Mucosa of rectum (tissue), 2 donors: ENCODE results near the gene HINT2.
A peak's percentile ranks its signal among the peaks of the same experiment; 100 is the strongest.

Experiments
- H3K27ac ChIP-seq, 2 donors: one replicate each; pipeline ENCODE4 v1.7.0; 2013; ENCODE audit warnings: inconsistent platforms in 2 of 2, low read depth in 2 of 2, low read length in 2 of 2
- H3K27me3 ChIP-seq, 2 donors: one replicate each; pipeline ENCODE4 v1.7.0; 2013; ENCODE audit warnings: low read length in 2 of 2; ENCODE audit not compliant: control insufficient read depth in 2 of 2, insufficient read depth in 2 of 2
- H3K36me3 ChIP-seq, 2 donors: one replicate each; pipeline ENCODE4 v1.7.0; 2013; ENCODE audit warnings: low read length in 2 of 2; ENCODE audit not compliant: control insufficient read depth in 2 of 2, insufficient read depth in 2 of 2
- H3K4me1 ChIP-seq, 2 donors: one replicate each; pipeline ENCODE4 v1.7.0; 2013; ENCODE audit warnings: low read length in 2 of 2, mild to moderate bottlenecking in 1 of 2; ENCODE audit not compliant: control insufficient read depth in 2 of 2, insufficient read depth in 2 of 2
- H3K4me3 ChIP-seq, 2 donors: one replicate each; pipeline ENCODE4 v1.7.0; 2013; ENCODE audit warnings: low read length in 2 of 2
- H3K9ac ChIP-seq, 2 donors: one replicate each; pipeline ENCODE4 v1.7.0; 2013; ENCODE audit warnings: low read length in 2 of 2, low read depth in 1 of 2, mild to moderate bottlenecking in 1 of 2
- H3K9me3 ChIP-seq, 2 donors: one replicate each; pipeline ENCODE4 v1.7.0; 2013; ENCODE audit warnings: low read length in 2 of 2; ENCODE audit not compliant: control insufficient read depth in 2 of 2
- donor health status: healthy.
- donor health status: Normal muscosa, but diverticular disease.

HINT2 gene

GRCh38 chr9:35814841-35815543, at the start of gene HINT2:
TSS of gene HINT2 (minus strand) at chr9:35815042. CDS start at chr9:35814979, 63 bp downstream.
- H3K27ac ChIP-seq: peak within 1 kb of the TSS; percentile 97 to 99
- H3K9me3 ChIP-seq: no peaks in the 10 kb centered on the region
- peak within 1 kb of the TSS; percentile 83 to 91 for H3K4me3 ChIP-seq
- peak within 1 kb of the TSS; percentile 94 to 96 for H3K9ac ChIP-seq
- H3K36me3 ChIP-seq: peaks cover 0 to 1% of the 10 kb centered on the region in 2 donors
- no peaks in the 10 kb centered on the region for H3K27me3 ChIP-seq
- H3K4me1 ChIP-seq: peaks cover 19 to 26% of the 10 kb centered on the region in 2 donors

DNA sequence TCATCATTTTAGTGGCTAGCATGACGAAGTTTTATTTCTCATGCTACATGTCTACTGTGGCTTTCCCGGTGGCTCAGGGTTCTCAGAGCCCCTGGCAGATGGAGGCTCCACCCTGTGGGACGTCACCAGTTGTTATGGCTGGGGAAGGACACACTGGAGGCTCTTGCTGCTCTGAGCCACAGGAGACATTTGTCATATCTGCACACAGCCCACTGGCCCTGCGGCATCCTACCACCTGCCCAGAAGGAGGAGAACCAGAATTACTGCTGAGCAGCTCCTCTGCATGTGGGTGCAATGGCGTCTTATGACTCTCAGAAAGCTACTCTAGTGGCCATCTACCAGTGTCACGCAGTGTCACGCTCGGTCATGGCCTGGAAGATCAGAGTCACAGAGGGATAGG, 48.7 kb upstream of the HINT2 start:
- Histone ChIP-seq H3K27me3 (peaks cover 13 to 14% of the 10 kb centered on the region in 2 donors), H3K4me1 (peaks cover 0 to 5% of the 10 kb centered on the region in 2 donors), H3K4me3 (no peak overlapping the region), H3K27ac (no peak overlapping the region), H3K9ac (no peak overlapping the region), H3K9me3 (no peaks in the 10 kb centered on the region), H3K36me3 (no peaks in the 10 kb centered on the region)

DNA sequence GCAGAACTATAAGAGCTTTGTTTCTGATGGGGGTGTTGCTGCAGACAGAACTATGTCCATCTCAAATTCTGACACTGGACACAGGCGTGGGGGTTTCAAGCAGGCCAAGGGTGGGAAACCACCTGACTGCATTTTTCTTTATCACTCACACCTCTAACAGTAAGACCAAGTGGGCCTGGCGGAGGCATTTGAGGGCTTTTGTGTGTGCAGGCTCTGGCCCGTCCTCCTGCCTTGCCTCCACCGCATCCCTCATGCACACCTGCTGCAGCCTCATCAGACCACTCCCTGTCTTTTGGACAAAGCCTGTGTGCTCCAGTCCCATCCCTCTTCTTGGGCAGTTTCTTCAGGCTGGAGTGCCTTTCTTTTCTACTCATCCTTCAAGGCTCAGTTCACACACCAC, 47.5 kb upstream of the HINT2 start:
- no peak overlapping the region for H3K4me3 ChIP-seq
- no peaks in the 10 kb centered on the region for H3K36me3 ChIP-seq
- no peak overlapping the region for H3K9ac ChIP-seq
- peaks cover 13 to 14% of the 10 kb centered on the region in 2 donors for H3K27me3 ChIP-seq
- H3K4me1 ChIP-seq: peaks cover 0 to 5% of the 10 kb centered on the region in 2 donors
- no peak overlapping the region for H3K27ac ChIP-seq
- H3K9me3 ChIP-seq: no peaks in the 10 kb centered on the region

- Histone ChIP-seq H3K36me3 (no peaks in the 10 kb centered on the region), H3K27ac (no peak overlapping the region), H3K4me3 (no peak overlapping the region), H3K4me1 (peaks cover 0 to 5% of the 10 kb centered on the region in 2 donors), H3K27me3 (peaks cover 13 to 14% of the 10 kb centered on the region in 2 donors), H3K9ac (no peak overlapping the region), H3K9me3 (no peaks in the 10 kb centered on the region)
Observed at GRCh38 chr9:35861161-35861897, 46.5 kb upstream of the HINT2 start.

GRCh38 chr9:35859990-35860339, 45.1 kb upstream of the HINT2 start:
- Histone ChIP-seq H3K4me3 (no peak overlapping the region), H3K4me1 (peaks cover 0 to 5% of the 10 kb centered on the region in 2 donors), H3K27ac (no peak overlapping the region), H3K9ac (no peak overlapping the region), H3K36me3 (no peaks in the 10 kb centered on the region), H3K9me3 (no peaks in the 10 kb centered on the region), H3K27me3 (peaks cover 13 to 14% of the 10 kb centered on the region in 2 donors)

DNA sequence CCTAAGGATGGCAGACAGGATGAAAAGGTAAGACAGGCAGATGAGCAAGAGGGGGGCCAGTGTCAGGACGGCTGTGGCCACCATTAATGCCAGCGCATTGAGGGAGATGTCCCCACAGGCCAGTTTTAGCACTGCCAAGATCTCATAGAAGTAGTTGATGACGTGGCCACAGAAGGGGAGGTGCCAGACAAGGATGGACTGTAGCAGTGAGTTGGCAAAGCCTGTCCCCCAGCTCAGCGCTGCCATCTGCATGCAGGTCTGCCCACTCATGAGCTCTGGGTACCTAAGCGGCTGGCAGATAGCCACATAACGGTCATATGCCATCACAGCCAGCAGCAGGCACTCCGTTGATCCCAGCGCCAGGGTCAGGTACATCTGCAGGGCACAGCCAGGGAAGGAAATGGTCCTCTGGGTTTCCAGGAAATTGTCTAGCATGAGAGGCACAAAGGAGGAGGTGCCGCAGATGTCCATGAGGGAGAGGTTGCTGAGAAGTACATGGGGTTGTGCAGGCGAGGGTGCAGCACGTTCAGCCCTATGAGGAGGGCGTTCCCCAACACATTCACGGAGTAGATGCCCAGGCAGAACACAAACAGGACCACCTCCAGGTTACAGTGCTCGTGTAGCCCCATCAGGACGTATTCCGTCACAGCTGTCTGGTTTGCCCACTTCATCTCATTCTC, 44.6 kb upstream of the HINT2 start:
- H3K27ac ChIP-seq: no peak overlapping the region
- H3K27me3 ChIP-seq: peaks cover 13 to 14% of the 10 kb centered on the region in 2 donors
- no peak overlapping the region for H3K9ac ChIP-seq
- no peaks in the 10 kb centered on the region for H3K36me3 ChIP-seq
- no peak overlapping the region for H3K4me3 ChIP-seq
- no peaks in the 10 kb centered on the region for H3K9me3 ChIP-seq
- H3K4me1 ChIP-seq: peaks cover 0 to 5% of the 10 kb centered on the region in 2 donors

DNA sequence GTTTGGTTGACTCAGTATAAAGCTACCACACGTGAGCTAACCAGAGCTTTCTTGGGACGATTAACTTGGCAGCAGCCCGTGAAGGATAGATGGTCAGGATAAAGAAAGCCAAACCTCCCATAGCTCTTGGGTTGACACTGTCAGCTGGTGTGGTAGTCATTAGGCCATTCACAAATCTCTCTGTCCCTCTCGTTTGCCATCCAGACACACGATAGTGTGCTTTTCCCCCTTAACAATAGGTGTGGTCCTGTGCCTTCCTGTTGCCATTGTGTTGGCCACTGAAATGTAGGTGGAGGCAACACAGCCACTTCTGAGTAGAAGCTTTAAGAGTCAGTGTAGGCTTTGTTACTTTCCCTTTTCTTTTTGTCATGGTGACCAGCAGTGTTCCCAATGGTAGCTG, 43.6 kb upstream of the HINT2 start:
- H3K9ac ChIP-seq: no peak overlapping the region

DNA sequence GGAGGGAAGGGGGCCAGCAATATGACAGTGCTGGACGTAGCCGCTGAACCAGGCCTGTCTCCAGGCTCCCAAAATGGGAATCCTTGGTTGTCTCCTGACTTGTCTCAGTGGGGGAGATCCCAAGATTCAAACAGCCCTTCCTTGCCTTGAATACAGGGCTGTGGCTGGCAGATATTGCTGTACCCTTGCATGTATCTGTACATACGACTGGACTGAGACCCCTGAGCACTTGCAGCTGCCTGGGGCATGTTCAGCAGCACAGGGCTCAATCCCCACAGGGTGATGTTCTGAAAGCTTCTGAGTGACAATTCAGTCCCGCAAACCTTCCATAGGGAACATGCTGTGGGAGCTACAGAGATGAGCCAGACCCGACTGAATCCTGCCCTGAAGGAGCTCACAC, 42.0 kb upstream of the HINT2 start:
- peaks cover 4 to 10% of the 10 kb centered on the region in 2 donors for H3K27me3 ChIP-seq
- no peaks in the 10 kb centered on the region for H3K36me3 ChIP-seq
- peaks cover 0 to 5% of the 10 kb centered on the region in 2 donors for H3K4me1 ChIP-seq
- H3K27ac ChIP-seq: no peak overlapping the region
- no peak overlapping the region for H3K4me3 ChIP-seq
- H3K9me3 ChIP-seq: no peaks in the 10 kb centered on the region
- no peak overlapping the region for H3K9ac ChIP-seq

More for the DNA sequence above, 43.6 kb upstream of the HINT2 start:
- Histone ChIP-seq H3K4me1 (peaks cover 0 to 5% of the 10 kb centered on the region in 2 donors), H3K9me3 (no peaks in the 10 kb centered on the region), H3K27me3 (peaks cover 9 to 13% of the 10 kb centered on the region in 2 donors), H3K36me3 (no peaks in the 10 kb centered on the region), H3K4me3 (no peak overlapping the region), H3K27ac (no peak overlapping the region)

DNA sequence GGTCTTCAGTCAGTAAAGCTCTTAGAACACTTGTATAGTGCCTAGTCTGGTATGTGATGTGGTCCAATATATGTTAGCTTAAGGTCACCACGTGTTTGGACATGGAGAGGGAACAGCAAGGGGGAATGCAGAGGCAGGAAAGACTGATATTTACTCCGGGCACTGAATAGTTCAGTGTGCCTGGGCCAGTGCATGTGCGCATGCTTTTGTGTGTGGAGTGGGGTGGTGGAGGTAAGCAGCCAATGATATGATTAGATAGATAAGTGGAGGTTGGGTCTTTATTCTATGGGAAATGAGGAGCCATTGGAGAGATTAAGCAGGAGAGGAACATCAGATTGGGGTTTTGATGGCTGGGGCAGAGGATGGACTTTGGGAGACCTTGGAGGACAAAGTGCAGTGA, 41.4 kb upstream of the HINT2 start:
- Histone ChIP-seq H3K36me3 (no peaks in the 10 kb centered on the region), H3K4me1 (peaks cover 0 to 5% of the 10 kb centered on the region in 2 donors), H3K9me3 (no peaks in the 10 kb centered on the region), H3K27ac (no peak overlapping the region), H3K27me3 (peaks cover 2 to 5% of the 10 kb centered on the region in 2 donors), H3K9ac (no peak overlapping the region), H3K4me3 (no peak overlapping the region)
